ENCODE data around the gene NR4A1. TPM values are rescaled to one million over a fixed set of nuclear protein-coding genes. Genes with fewer than 3 reads are reported as not detected.

The NR4A1 gene
- total RNA-seq, 1 experiment from 2014 or later, result 25.8 TPM

GRCh38 chr12:52082988-52083637 lies 31.9 kb downstream of the NR4A1 start:
- no peaks in the 10 kb centered on the region for H3K23me2 ChIP-seq (ENCODE audit: insufficient read length, low read depth, low read length, poor library complexity, severe bottlenecking)
- H3K27me3 ChIP-seq (ENCODE audit: insufficient read depth, low read length), result no peaks in the 10 kb centered on the region
- no peak overlapping the region for H2BK20ac ChIP-seq (ENCODE audit: low read depth, low read length, poor library complexity, severe bottlenecking)
- no peak overlapping the region for H4K91ac ChIP-seq (ENCODE audit: insufficient read length, low read depth, low read length)
- H3K4me2 ChIP-seq (ENCODE audit: insufficient read depth, insufficient read length, low read length), result no peak overlapping the region
- no peak overlapping the region for H3K56ac ChIP-seq (ENCODE audit: insufficient read length, low read depth, low read length)
- no peak overlapping the region for H2BK15ac ChIP-seq (ENCODE audit: low read depth, low read length)
- H3K14ac ChIP-seq (ENCODE audit: insufficient read depth, low read length), result no peak overlapping the region; the same call in 1 of the 2 replicates
- Mint-ChIP-seq H3K27ac (no peak overlapping the region; a peak in 1 of 7 replicates), H3K9me3 (no peaks in the 10 kb centered on the region), H3K4me3 (no peak overlapping the region), H3K27me3 (ENCODE audit: low read depth) (peaks cover 2% of the 10 kb centered on the region), H3K4me1 (peaks cover 13 to 29% of the 10 kb centered on the region in 2 experiments), H3K36me3 (ENCODE audit: insufficient read depth in 1 of 3, low read depth in 3 of 3) (peaks cover under 1 to 12% (median 3%) of the 10 kb centered on the region in 3 experiments; a peak in 5 of 7 replicates)
- H2AK5ac ChIP-seq (ENCODE audit: insufficient read length, low read length), result no peak overlapping the region
- no CpG with 5 or more reads among the region's 11 CpGs for WGBS (ENCODE audit: extremely low coverage, insufficient read length, low lambda C conversion rate)
- H3K18ac ChIP-seq (ENCODE audit: insufficient read length, low read depth, low read length), result no peak overlapping the region
- no peak overlapping the region for H4K8ac ChIP-seq (replicated peaks; ENCODE audit: insufficient read length, low read depth, low read length)
- H2AFZ ChIP-seq (ENCODE audit: low read length), result no peak overlapping the region
- no peaks in the 10 kb centered on the region for H3K79me2 ChIP-seq (ENCODE audit: insufficient read depth, low read length)
- H3K9me3 ChIP-seq (ENCODE audit: control insufficient read depth, low read depth, low read length), result no peaks in the 10 kb centered on the region
- peak; percentile 98 for TF ChIP-seq CTCF (conservative IDR thresholded peaks at IDR 0.05)
- H3K27ac ChIP-seq (ENCODE audit: insufficient read length, low read depth, low read length), result no peak overlapping the region
- H3K4me1 ChIP-seq (ENCODE audit: insufficient read depth, low read length), result no peaks in the 10 kb centered on the region; the same call in 1 of the 2 replicates
- H3T11ph ChIP-seq (ENCODE audit: low read length), result no peak overlapping the region
- H2BK5ac ChIP-seq (ENCODE audit: insufficient read length, low read length), result no peak overlapping the region
- no peak overlapping the region for H2BK120ac ChIP-seq (ENCODE audit: low read depth, low read length, poor library complexity, severe bottlenecking)
- no peak overlapping the region for H3K9ac ChIP-seq (ENCODE audit: extremely low read depth, insufficient read length, low read length)
- no peak overlapping the region for H3K23ac ChIP-seq (ENCODE audit: insufficient read length, low read depth, low read length)
- no peak overlapping the region for H4K5ac ChIP-seq (ENCODE audit: insufficient read length, low read depth, low read length)
- no peak overlapping the region for H3K4ac ChIP-seq (ENCODE audit: low read depth, low read length)
- peak; percentile 71 for DNase-seq
- H3K79me1 ChIP-seq (ENCODE audit: insufficient read depth, low read depth, low read length, poor library complexity, severe bottlenecking), result no peaks in the 10 kb centered on the region
- no peaks in the 10 kb centered on the region for H4K20me1 ChIP-seq (ENCODE audit: control insufficient read depth, insufficient read depth, insufficient read length)
- no peak overlapping the region for H2BK12ac ChIP-seq (ENCODE audit: insufficient read length, low read depth, low read length)

Measured in H9 (cell line).